Tibial nerve (tissue), 4 donors: ENCODE data around the gene SPCS3. TPM values are rescaled to one million over a fixed set of nuclear protein-coding genes. Genes with fewer than 3 reads are reported as not detected.

ENCODE experiments used
- DNase-seq, 2 donors: peaks; one replicate each; pipeline ENCODE4 v3.0.0-alpha.2; 2019; ENCODE audit warnings: low spot score in 2 of 2
- H3K27ac ChIP-seq, 4 donors: fragments of 200-600 bp; sonication (generic) in 3 of 4; one replicate each; pipeline ENCODE4 v1.5.1; 2017 to 2019; ENCODE audit warnings: mild to moderate bottlenecking in 1 of 4
- H3K27me3 ChIP-seq, 2 donors: fragments of 200-600 bp; sonication (generic) in 1 of 2; one replicate each; pipeline versions ENCODE4 v1.5.1 to v1.6.0; 2017 to 2019
- H3K36me3 ChIP-seq, 3 donors: fragments of 200-600 bp; sonication (generic); one replicate each; pipeline ENCODE4 v1.5.1; 2018 to 2019
- H3K4me1 ChIP-seq, 4 donors: fragments of 200-600 bp; sonication (generic) in 3 of 4; one replicate each; pipeline ENCODE4 v1.5.1; 2017 to 2019
- H3K4me3 ChIP-seq, 4 donors: fragments of 200-600 bp; sonication (generic) in 3 of 4; one replicate each; pipeline ENCODE4 v1.5.1; 2017 to 2019; ENCODE audit warnings: mild to moderate bottlenecking in 1 of 4, moderate library complexity in 1 of 4
- H3K9me3 ChIP-seq, 4 donors: fragments of 200-600 bp; sonication (generic) in 3 of 4; one replicate each; pipeline ENCODE4 v1.5.1; 2017 to 2019
- CTCF ChIP-seq, 5 experiments: fragments of 200-600 bp in 3 of 5; fragments of 450-650 bp in 2 of 5; sonication (generic) in 3 of 5; IDR thresholded peaks; one replicate each; pipeline ENCODE4 v1.5.1; 2016 to 2019; ENCODE audit warnings: antibody characterized with exemption in 5 of 5, mild to moderate bottlenecking in 3 of 5, moderate library complexity in 2 of 5
- EP300 ChIP-seq, 2 donors: sonication (generic); formaldehyde crosslinking; IDR thresholded peaks; one replicate each; pipeline ENCODE4 v1.6.1; 2017; ENCODE audit warnings: antibody characterized with exemption in 2 of 2, mild to moderate bottlenecking in 1 of 2
- POLR2A ChIP-seq, 2 donors: fragments of 450-650 bp; IDR thresholded peaks; one replicate each; pipeline ENCODE4 v1.6.1; 2017; ENCODE audit warnings: antibody characterized with exemption in 2 of 2, mild to moderate bottlenecking in 2 of 2, moderate library complexity in 2 of 2
- WGBS, 2 donors: methylation state at CpG; one replicate each; pipeline ENCODE4 v1.1.5; 2018; 5-methylcytosine and 5-hydroxymethylcytosine counted together
- total RNA-seq, 4 donors: library from RNA; depleted of rRNA; stranded (reverse); fragments of >200 nt; gene quantifications; one replicate each; pipeline ENCODE4 v1.1.0, GENCODE V29; 2016

SPCS3 gene
- total RNA-seq, 4 donors from 2014 or later = 55.7 to 80.6 (median 73.1) TPM

DNA sequence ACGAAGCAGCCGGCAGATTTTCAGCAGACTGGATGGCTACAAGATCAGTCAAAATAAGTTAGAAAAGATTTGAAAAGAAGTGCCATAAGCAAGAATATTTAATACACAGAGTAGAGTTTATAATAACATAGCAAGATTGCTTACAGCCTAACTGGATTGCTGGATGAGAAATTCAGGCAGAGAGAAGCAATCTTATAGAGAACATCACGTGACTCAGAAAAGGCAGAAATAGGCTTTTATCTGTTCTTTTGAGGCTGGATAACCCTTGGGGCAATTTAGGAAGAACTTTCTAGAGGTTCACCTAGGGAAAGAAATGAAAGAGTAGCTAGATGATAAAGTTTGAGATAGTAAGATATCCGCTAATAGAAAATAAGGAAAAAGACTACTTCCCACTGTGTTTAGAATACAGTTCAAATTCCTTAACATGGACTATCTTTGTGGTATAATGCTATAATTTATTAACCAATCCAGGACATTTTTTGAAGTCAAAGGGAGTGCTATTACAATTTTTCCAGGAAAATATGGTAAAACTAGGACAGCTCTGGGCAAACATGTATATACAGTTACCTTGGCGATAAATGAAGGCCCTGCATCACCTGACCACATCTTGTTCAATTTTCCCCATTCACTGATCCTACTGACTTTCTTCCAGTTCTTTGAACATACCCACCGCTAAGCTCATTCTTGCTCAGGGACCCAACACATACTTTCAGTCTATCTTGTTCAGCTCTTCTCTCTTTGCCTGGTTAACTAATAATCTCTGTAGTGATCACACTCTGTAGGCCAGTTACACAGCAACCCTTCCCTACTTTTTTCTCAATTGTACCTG, 12.7 kb upstream of the SPCS3 start:
- H3K4me3 ChIP-seq = no peak overlapping the region
- no peak for TF ChIP-seq CTCF (IDR thresholded peaks at IDR 0.05)
- TF ChIP-seq EP300 (IDR thresholded peaks at IDR 0.05) = no peak
- TF ChIP-seq POLR2A (IDR thresholded peaks at IDR 0.05) = no peak
- no peak overlapping the region for H3K27ac ChIP-seq
- H3K27me3 ChIP-seq = no peaks in the 10 kb centered on the region
- whole genome bisulfite sequencing, 2 donors = 81 to 90% methylated on average over 6 of the region's 6 CpGs
- DNase-seq = no peak
- H3K9me3 ChIP-seq = no peaks in the 10 kb centered on the region
- H3K4me1 ChIP-seq = no peaks in the 10 kb centered on the region
- no peaks in the 10 kb centered on the region for H3K36me3 ChIP-seq

DNA sequence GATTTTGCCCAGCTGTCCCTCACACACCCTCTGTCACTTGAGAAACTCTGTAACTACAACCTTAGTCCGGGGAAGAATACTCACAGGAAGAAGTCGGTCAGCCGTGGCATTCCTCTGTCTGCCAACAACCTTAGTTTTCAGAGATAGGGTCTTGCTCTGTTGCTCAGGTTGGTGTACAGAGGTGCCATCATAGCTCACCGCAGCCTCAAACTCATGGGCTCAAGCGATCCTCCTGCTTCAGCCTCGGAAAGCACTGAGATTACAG, 12.2 kb upstream of the SPCS3 start:
- Histone ChIP-seq H3K9me3 (no peaks in the 10 kb centered on the region), H3K36me3 (no peaks in the 10 kb centered on the region), H3K4me3 (no peak overlapping the region), H3K27me3 (no peaks in the 10 kb centered on the region), H3K27ac (no peak overlapping the region), H3K4me1 (no peaks in the 10 kb centered on the region)
- 78 to 87% methylated on average over 6 of the region's 6 CpGs for WGBS, 2 donors
- no peak for TF ChIP-seq POLR2A (IDR thresholded peaks at IDR 0.05)
- no peak for TF ChIP-seq EP300 (IDR thresholded peaks at IDR 0.05)
- no peak for TF ChIP-seq CTCF (IDR thresholded peaks at IDR 0.05)
- DNase-seq = no peak

GRCh38 chr4:176308441-176308840, 11.3 kb upstream of the SPCS3 start:
- WGBS, 2 donors = 67 to 85% methylated on average over 3 of the region's 3 CpGs
- H3K4me3 ChIP-seq = no peak overlapping the region
- H3K27ac ChIP-seq = no peak overlapping the region
- TF ChIP-seq POLR2A (IDR thresholded peaks at IDR 0.05) (no peak), CTCF (IDR thresholded peaks at IDR 0.05) (no peak), EP300 (IDR thresholded peaks at IDR 0.05) (no peak)
- H3K9me3 ChIP-seq = no peaks in the 10 kb centered on the region
- no peak for DNase-seq
- H3K27me3 ChIP-seq = no peaks in the 10 kb centered on the region
- no peaks in the 10 kb centered on the region for H3K4me1 ChIP-seq
- H3K36me3 ChIP-seq = no peaks in the 10 kb centered on the region

DNA sequence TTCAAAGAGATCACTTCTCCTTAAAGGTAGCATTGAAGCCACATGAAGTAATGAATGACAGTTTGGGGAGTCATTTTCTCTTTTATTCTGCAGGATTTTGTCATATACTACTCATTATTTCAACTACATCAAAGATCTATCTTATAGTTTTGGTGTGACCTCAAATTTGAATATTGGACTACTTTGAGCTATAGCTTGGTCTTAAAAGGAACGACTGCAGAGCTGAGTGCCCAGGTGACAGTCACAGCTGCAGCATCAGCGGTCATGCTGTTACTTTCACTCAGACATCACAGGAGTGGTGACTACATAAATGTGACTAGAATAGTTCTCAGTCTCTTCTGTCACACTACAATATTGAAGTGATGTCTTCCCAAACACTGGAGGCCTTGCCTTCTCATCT, 10.7 kb upstream of the SPCS3 start:
- WGBS, 2 donors = 76 to 88% methylated on average over 2 of the region's 2 CpGs
- no peak for TF ChIP-seq EP300 (IDR thresholded peaks at IDR 0.05)
- no peak for TF ChIP-seq CTCF (IDR thresholded peaks at IDR 0.05)
- TF ChIP-seq POLR2A (IDR thresholded peaks at IDR 0.05) = no peak
- no peaks in the 10 kb centered on the region for H3K4me1 ChIP-seq

GRCh38 chr4:176309772-176310171, 10.0 kb upstream of the SPCS3 start:
- Histone ChIP-seq H3K27ac (no peak overlapping the region), H3K36me3 (no peaks in the 10 kb centered on the region), H3K27me3 (no peaks in the 10 kb centered on the region), H3K4me1 (no peaks in the 10 kb centered on the region), H3K9me3 (no peaks in the 10 kb centered on the region), H3K4me3 (no peak overlapping the region)
- no peak for DNase-seq
- TF ChIP-seq EP300 (IDR thresholded peaks at IDR 0.05) (no peak), CTCF (IDR thresholded peaks at IDR 0.05) (no peak), POLR2A (IDR thresholded peaks at IDR 0.05) (no peak)

More for the DNA sequence above, 10.7 kb upstream of the SPCS3 start:
- H3K36me3 ChIP-seq = no peaks in the 10 kb centered on the region
- H3K27ac ChIP-seq = no peak overlapping the region
- H3K9me3 ChIP-seq = no peaks in the 10 kb centered on the region
- H3K27me3 ChIP-seq = no peaks in the 10 kb centered on the region
- H3K4me3 ChIP-seq = no peak overlapping the region
- DNase-seq = no peak
